ENCODE measurements around the gene PSMC5.
"Not testable (repeated sequence)": the region's sequence is repeated elsewhere in the genome, so short reads cannot be mapped to it uniquely, and the experiment has no call there.

The PSMC5 gene

DNA sequence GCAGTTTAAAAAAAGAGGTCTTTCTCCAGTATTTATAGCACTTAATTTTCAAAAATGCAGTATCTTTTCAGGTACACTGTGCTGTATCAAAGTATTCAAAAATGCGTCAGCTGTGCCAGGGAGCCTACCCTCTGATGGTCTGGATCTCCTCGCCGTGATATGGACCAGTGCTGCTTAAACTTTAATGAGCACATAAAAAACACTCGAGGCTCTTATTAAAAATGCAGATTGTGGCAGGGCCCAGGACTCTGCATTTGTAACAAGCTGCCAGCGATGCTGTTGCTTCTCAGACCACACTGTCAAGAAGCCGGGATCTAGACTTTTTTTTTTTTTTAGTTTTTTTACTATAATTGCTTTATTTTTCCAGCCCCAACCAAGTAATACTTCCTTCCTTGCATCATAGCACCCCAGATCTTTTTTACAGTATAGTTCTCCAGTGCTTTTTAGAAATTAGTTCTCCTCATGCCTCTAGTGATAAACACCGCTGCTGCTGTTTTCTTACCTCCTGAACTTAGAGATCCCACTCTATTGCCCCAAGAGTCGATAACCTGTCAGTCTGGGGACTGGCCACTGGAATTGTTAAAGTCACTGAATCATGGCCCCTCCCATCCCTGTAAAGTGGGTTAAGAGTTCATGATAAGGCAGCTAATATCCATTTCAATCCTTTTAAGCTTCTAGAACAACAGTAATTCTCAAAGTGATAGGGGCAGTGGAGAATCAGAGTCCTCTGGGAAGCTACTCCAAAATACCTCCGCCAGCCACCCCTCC, 16.9 kb downstream of the PSMC5 start:
- Histone ChIP-seq H3K4me1 (ENCODE audit: control insufficient read depth in 1 of 2, insufficient read depth in 2 of 2, low read length in 2 of 2) (peaks cover 28% of the 10 kb centered on the region in 2 donors), H3K4me3 (ENCODE audit: low read depth in 1 of 2, low read length in 2 of 2) (peak overlapping the region; percentile 65 to 74), H3K9ac (ENCODE audit: low read depth in 1 of 2, low read length in 2 of 2) (no peak overlapping the region), H3K27ac (ENCODE audit: low read depth, low read length) (no peak overlapping the region), H3K9me3 (ENCODE audit: control insufficient read depth in 1 of 2, low read length in 2 of 2) (no peaks in the 10 kb centered on the region), H3K36me3 (ENCODE audit: control insufficient read depth in 1 of 2, insufficient read depth in 2 of 2, low read length in 2 of 2) (no peaks in the 10 kb centered on the region), H3K27me3 (ENCODE audit: control insufficient read depth in 1 of 2, insufficient read depth in 2 of 2, low read length in 2 of 2) (no peaks in the 10 kb centered on the region)

DNA sequence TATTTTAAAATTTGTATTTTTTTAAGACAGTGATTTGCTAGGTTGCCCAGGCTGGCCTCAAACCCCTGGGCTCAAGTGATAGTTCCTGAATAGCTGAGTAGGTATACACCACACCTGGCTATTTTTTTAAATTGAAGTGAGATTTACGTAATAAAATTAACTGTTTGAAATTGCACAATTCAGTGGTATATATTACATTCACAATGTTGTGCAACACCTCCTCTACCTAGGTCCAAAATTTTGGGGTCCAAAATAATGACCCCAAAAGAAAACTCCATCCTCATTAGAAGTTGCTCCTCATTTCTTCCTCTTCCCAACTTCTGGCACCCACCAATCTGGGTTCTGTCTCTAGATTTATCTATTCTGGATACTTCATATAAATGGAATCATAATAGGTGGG, 18.3 kb downstream of the PSMC5 start:
- H3K4me1 ChIP-seq (ENCODE audit: control insufficient read depth in 1 of 2, insufficient read depth in 2 of 2, low read length in 2 of 2) = peaks cover 15 to 18% of the 10 kb centered on the region in 2 donors
- H3K4me3 ChIP-seq (ENCODE audit: low read depth in 1 of 2, low read length in 2 of 2) = no peak overlapping the region
- H3K9me3 ChIP-seq (ENCODE audit: control insufficient read depth in 1 of 2, low read length in 2 of 2) = no peaks in the 10 kb centered on the region
- no peak overlapping the region for H3K9ac ChIP-seq (ENCODE audit: low read depth in 1 of 2, low read length in 2 of 2)
- no peaks in the 10 kb centered on the region for H3K36me3 ChIP-seq (ENCODE audit: control insufficient read depth in 1 of 2, insufficient read depth in 2 of 2, low read length in 2 of 2)
- no peaks in the 10 kb centered on the region for H3K27me3 ChIP-seq (ENCODE audit: control insufficient read depth in 1 of 2, insufficient read depth in 2 of 2, low read length in 2 of 2)
- no peak overlapping the region for H3K27ac ChIP-seq (ENCODE audit: low read depth, low read length)

DNA sequence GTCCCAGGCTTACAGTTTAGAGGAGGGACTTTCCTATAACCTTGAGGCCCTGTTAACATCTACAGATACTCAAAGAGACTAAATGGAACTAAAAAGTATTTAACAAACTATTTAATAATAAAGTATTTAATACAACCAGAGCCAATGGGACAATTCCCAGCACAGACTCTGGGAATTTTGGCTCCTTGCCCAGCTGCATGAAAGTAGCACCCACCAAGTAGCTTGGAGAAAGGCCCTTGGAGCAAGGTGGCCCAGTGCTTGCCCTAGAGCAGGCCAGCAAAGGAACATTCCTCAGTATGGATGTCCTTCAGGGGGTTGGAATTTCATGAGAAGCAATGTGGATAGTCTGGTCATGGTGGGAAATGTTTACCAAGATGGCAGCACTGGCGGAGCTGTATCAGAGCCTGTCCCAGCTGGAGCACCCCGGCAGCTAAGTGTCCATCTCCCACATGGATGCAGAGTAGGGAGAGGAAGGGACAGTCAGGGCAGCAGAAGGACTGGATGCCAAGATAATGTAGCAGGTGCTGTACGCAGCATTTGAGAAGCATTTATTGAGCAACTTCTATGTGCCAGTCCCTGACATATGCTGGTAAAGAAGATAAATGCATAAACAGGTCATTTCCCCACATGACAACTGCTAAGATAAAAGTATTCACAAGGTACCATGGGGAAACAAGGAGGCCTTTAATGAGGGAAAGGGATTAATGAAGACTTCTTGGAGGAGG, 20.5 kb downstream of the PSMC5 start:
- H3K27ac ChIP-seq (ENCODE audit: low read depth, low read length) = no peak overlapping the region
- no peaks in the 10 kb centered on the region for H3K36me3 ChIP-seq (ENCODE audit: control insufficient read depth in 1 of 2, insufficient read depth in 2 of 2, low read length in 2 of 2)
- no peak overlapping the region for H3K4me3 ChIP-seq (ENCODE audit: low read depth in 1 of 2, low read length in 2 of 2)
- no peaks in the 10 kb centered on the region for H3K27me3 ChIP-seq (ENCODE audit: control insufficient read depth in 1 of 2, insufficient read depth in 2 of 2, low read length in 2 of 2)
- no peaks in the 10 kb centered on the region for H3K9me3 ChIP-seq (ENCODE audit: control insufficient read depth in 1 of 2, low read length in 2 of 2)
- peaks cover 5 to 8% of the 10 kb centered on the region in 2 donors for H3K4me1 ChIP-seq (ENCODE audit: control insufficient read depth in 1 of 2, insufficient read depth in 2 of 2, low read length in 2 of 2)
- H3K9ac ChIP-seq (ENCODE audit: low read depth in 1 of 2, low read length in 2 of 2) = no peak overlapping the region

DNA sequence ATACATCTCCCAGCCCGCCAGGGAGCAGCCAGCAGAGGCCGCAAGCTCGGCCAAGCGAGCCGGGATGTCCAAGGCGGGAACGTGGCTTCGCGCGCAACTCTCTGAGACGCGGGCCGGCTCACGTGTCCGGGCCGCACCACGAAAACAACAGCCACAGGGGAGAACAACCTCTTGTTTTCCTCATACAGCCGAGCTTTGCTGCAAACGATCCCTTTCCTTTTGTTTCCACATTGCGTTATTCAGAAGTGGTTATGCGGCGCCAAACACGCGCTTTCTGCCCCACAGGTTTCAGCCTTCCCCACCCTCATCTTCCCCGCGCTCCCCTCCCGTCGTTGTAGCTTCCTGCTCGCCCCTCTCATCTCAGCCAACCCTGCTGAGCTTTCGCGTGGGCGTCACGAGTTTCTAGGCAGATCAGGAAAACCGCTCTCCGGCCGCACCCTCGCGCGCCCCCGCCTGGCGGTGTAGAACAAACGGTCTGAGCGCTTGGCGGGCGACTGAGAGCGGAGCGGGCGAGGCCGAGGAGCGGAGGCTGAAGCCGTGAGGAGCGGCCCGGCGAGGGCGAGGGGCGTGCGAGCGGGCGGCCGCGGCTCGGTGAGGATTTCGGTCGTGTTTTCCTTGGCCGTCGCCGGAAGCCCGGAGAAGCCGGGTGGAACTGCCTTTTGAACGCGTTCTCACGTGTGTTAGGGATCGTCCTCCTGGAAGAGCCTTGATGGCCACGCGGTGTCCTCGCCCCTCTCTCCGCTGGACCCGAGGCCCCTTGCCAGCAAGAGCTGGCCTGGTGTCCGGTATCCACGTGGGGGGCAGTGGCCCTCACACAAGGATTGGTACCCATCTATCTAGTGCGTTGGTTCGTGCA, 21.8 kb downstream of the PSMC5 start:
- Histone ChIP-seq H3K27ac (ENCODE audit: low read depth, low read length) (no peak overlapping the region), H3K9ac (ENCODE audit: low read depth in 1 of 2, low read length in 2 of 2) (peak overlapping the region in 1 of 2 donors; percentile 66), H3K36me3 (ENCODE audit: control insufficient read depth in 1 of 2, insufficient read depth in 2 of 2, low read length in 2 of 2) (no peaks in the 10 kb centered on the region), H3K4me1 (ENCODE audit: control insufficient read depth in 1 of 2, insufficient read depth in 2 of 2, low read length in 2 of 2) (peaks cover 2 to 5% of the 10 kb centered on the region in 2 donors), H3K4me3 (ENCODE audit: low read depth in 1 of 2, low read length in 2 of 2) (peak overlapping the region; percentile 62 to 66), H3K27me3 (ENCODE audit: control insufficient read depth in 1 of 2, insufficient read depth in 2 of 2, low read length in 2 of 2) (no peaks in the 10 kb centered on the region), H3K9me3 (ENCODE audit: control insufficient read depth in 1 of 2, low read length in 2 of 2) (no peaks in the 10 kb centered on the region)

DNA sequence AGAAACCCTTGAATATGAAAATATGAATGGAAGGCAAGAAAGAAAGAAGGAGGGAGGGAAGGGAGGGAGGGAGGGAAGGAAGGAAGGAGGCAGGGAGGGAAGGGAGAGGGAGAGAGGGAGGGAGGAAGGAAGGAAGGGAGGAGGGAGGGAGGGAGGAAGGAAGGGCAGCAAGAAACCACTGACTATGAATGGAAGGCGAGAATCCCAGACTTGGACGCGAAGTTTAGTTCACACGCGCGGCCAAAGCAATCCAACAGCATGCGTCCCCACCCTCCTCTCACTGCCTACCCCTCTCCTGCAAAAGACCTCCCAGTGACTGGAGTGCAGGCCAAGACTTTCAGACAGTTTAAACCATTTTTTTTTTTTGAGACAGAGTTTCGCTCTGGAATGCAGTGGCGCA, 23.2 kb downstream of the PSMC5 start:
- H3K4me3 ChIP-seq (ENCODE audit: low read depth in 1 of 2, low read length in 2 of 2) = no peak overlapping the region
- H3K4me1 ChIP-seq (ENCODE audit: control insufficient read depth in 1 of 2, insufficient read depth in 2 of 2, low read length in 2 of 2) = peaks cover 0 to 5% of the 10 kb centered on the region in 2 donors
- H3K9ac ChIP-seq (ENCODE audit: low read depth in 1 of 2, low read length in 2 of 2) = no peak overlapping the region

DNA sequence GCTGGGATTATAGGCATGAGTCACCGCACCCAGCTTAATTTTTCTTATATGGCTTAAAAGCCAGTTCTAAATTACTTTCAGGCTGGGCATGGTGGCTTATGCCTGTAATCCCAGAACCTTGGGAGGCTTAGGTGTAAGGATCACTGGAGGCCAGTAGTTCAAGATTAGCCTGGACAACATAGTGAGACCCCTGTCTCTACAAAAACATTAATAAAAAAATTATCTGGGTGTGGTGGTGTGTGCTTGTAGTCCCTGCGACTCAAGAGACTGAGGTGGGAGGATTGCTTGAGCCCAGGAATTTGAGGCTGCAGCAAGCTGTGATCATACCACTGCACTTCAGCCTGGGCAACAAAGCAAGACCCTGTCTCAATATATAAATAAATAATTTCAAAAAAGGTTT, 26.0 kb downstream of the PSMC5 start:
- H3K4me1 ChIP-seq (ENCODE audit: control insufficient read depth in 1 of 2, insufficient read depth in 2 of 2, low read length in 2 of 2) = peaks cover 0 to 5% of the 10 kb centered on the region in 2 donors
- no peak overlapping the region for H3K27ac ChIP-seq (ENCODE audit: low read depth, low read length)
- H3K9me3 ChIP-seq (ENCODE audit: control insufficient read depth in 1 of 2, low read length in 2 of 2) = no peaks in the 10 kb centered on the region
- H3K36me3 ChIP-seq (ENCODE audit: control insufficient read depth in 1 of 2, insufficient read depth in 2 of 2, low read length in 2 of 2) = no peaks in the 10 kb centered on the region
- no peak overlapping the region for H3K4me3 ChIP-seq (ENCODE audit: low read depth in 1 of 2, low read length in 2 of 2)
- H3K9ac ChIP-seq (ENCODE audit: low read depth in 1 of 2, low read length in 2 of 2) = no peak overlapping the region
- no peaks in the 10 kb centered on the region for H3K27me3 ChIP-seq (ENCODE audit: control insufficient read depth in 1 of 2, insufficient read depth in 2 of 2, low read length in 2 of 2)

More for the DNA sequence above, 23.2 kb downstream of the PSMC5 start:
- Histone ChIP-seq H3K9me3 (ENCODE audit: control insufficient read depth in 1 of 2, low read length in 2 of 2) (no peaks in the 10 kb centered on the region), H3K27me3 (ENCODE audit: control insufficient read depth in 1 of 2, insufficient read depth in 2 of 2, low read length in 2 of 2) (no peaks in the 10 kb centered on the region), H3K36me3 (ENCODE audit: control insufficient read depth in 1 of 2, insufficient read depth in 2 of 2, low read length in 2 of 2) (no peaks in the 10 kb centered on the region), H3K27ac (ENCODE audit: low read depth, low read length) (no peak overlapping the region)

DNA sequence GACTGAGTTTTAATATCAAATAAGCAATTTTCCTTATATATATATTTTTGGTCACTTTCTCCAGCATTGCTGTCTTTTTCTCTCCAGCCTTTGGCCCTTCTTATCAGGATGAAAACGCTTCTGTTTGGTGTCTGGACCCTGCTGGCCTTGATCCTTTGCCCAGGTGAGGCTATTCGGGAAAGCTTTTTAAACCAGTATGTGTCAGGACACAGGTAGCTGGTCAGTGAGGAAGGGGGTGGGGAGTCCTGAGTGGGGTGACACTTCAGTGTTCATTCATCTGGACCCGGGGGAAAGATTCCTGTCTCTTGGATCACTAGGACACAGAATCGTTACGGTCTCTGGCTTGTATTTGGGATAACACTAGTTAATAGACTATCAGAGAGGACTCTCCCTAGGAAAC, 27.5 kb downstream of the PSMC5 start:
- no peaks in the 10 kb centered on the region for H3K27me3 ChIP-seq (ENCODE audit: control insufficient read depth in 1 of 2, insufficient read depth in 2 of 2, low read length in 2 of 2)
- H3K9me3 ChIP-seq (ENCODE audit: control insufficient read depth in 1 of 2, low read length in 2 of 2) = no peaks in the 10 kb centered on the region
- no peaks in the 10 kb centered on the region for H3K4me1 ChIP-seq (ENCODE audit: control insufficient read depth in 1 of 2, insufficient read depth in 2 of 2, low read length in 2 of 2)
- no peak overlapping the region for H3K4me3 ChIP-seq (ENCODE audit: low read depth in 1 of 2, low read length in 2 of 2)
- H3K27ac ChIP-seq (ENCODE audit: low read depth, low read length) = no peak overlapping the region
- no peaks in the 10 kb centered on the region for H3K36me3 ChIP-seq (ENCODE audit: control insufficient read depth in 1 of 2, insufficient read depth in 2 of 2, low read length in 2 of 2)
- H3K9ac ChIP-seq (ENCODE audit: low read depth in 1 of 2, low read length in 2 of 2) = no peak overlapping the region

DNA sequence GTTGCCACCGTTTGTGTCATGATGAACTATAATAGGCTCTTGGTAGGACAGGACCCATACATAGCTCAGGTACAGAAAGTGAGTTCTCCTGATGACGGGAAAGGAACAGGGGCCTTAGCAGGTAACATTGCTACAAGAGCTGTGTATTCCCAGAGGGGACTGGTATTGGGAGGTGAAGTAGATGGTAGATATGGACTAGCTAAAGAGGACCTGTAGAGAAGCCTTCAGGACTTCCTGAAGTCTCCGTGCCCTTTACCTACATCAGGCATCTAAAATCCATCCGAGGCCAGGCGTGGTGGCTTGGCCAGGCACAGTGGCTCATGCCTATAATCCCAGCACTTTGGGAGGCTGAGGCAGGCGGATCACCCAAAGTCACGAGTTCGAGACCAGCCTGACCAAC, 28.0 kb downstream of the PSMC5 start:
- H3K36me3 ChIP-seq (ENCODE audit: control insufficient read depth in 1 of 2, insufficient read depth in 2 of 2, low read length in 2 of 2) = no peaks in the 10 kb centered on the region
- H3K4me3 ChIP-seq (ENCODE audit: low read depth in 1 of 2, low read length in 2 of 2) = no peak overlapping the region
- H3K27me3 ChIP-seq (ENCODE audit: control insufficient read depth in 1 of 2, insufficient read depth in 2 of 2, low read length in 2 of 2) = no peaks in the 10 kb centered on the region
- no peak overlapping the region for H3K9ac ChIP-seq (ENCODE audit: low read depth in 1 of 2, low read length in 2 of 2)
- H3K27ac ChIP-seq (ENCODE audit: low read depth, low read length) = no peak overlapping the region
- no peaks in the 10 kb centered on the region for H3K4me1 ChIP-seq (ENCODE audit: control insufficient read depth in 1 of 2, insufficient read depth in 2 of 2, low read length in 2 of 2)
- H3K9me3 ChIP-seq (ENCODE audit: control insufficient read depth in 1 of 2, low read length in 2 of 2) = no peaks in the 10 kb centered on the region

DNA sequence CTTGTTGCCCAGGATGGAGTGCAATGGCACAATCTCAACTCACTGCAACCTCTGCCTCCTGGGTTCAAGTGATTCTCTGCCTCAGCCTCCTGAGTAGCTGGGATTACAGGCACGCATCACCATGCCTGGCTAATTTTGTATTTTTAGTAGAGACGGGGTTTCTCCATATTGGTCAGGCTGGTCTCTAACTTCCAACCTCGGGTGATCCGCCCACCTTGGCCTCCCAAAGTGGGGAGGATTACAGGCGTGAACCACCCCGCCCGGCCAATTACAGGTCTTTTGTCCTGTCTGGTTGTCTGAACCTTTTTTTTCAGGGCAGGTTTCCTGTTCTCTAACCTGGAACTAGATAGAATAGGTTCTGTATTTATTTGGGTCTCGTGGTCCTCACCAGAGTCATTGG, 29.2 kb downstream of the PSMC5 start:
- not testable (repeated sequence) for H3K9ac ChIP-seq (ENCODE audit: low read depth in 1 of 2, low read length in 2 of 2); H3K9me3 ChIP-seq (ENCODE audit: control insufficient read depth in 1 of 2, low read length in 2 of 2); H3K27me3 ChIP-seq (ENCODE audit: control insufficient read depth in 1 of 2, insufficient read depth in 2 of 2, low read length in 2 of 2); H3K4me1 ChIP-seq (ENCODE audit: control insufficient read depth in 1 of 2, insufficient read depth in 2 of 2, low read length in 2 of 2); H3K4me3 ChIP-seq (ENCODE audit: low read depth in 1 of 2, low read length in 2 of 2); H3K27ac ChIP-seq (ENCODE audit: low read depth, low read length); H3K36me3 ChIP-seq (ENCODE audit: control insufficient read depth in 1 of 2, insufficient read depth in 2 of 2, low read length in 2 of 2)

DNA sequence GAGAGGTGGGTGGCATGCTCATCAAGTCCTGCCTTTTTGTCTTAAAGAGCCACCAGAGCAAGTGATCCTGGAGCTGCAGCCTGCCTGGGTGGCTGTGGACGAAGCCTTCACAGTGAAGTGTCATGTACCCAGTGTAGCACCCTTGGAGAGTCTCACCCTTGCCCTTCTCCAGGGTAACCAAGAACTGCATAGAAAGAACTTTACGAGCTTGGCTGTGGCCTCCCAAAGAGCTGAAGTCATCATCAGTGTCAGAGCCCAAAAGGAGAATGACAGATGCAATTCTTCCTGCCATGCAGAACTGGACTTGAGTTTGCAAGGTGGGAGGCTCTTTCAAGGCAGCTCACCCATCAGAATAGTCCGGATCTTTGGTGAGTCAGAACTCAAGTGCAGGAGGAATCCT, 32.0 kb downstream of the PSMC5 start:
- H3K4me3 ChIP-seq (ENCODE audit: low read depth in 1 of 2, low read length in 2 of 2) = no peak overlapping the region

More for the DNA sequence above, 32.0 kb downstream of the PSMC5 start:
- Histone ChIP-seq H3K4me1 (ENCODE audit: control insufficient read depth in 1 of 2, insufficient read depth in 2 of 2, low read length in 2 of 2) (no peaks in the 10 kb centered on the region), H3K36me3 (ENCODE audit: control insufficient read depth in 1 of 2, insufficient read depth in 2 of 2, low read length in 2 of 2) (no peaks in the 10 kb centered on the region), H3K9me3 (ENCODE audit: control insufficient read depth in 1 of 2, low read length in 2 of 2) (no peaks in the 10 kb centered on the region), H3K9ac (ENCODE audit: low read depth in 1 of 2, low read length in 2 of 2) (no peak overlapping the region), H3K27me3 (ENCODE audit: control insufficient read depth in 1 of 2, insufficient read depth in 2 of 2, low read length in 2 of 2) (no peaks in the 10 kb centered on the region), H3K27ac (ENCODE audit: low read depth, low read length) (no peak overlapping the region)

Measured in duodenal mucosa (tissue), 2 donors.